ENCODE results near the gene HES4. TPM values are rescaled to one million over a fixed set of nuclear protein-coding genes. Genes with fewer than 3 reads are reported as not detected.

HES4 gene
- total RNA-seq, 4 donors from 2014 or later: 17.8 to 30.0 (median 22.6) TPM

DNA sequence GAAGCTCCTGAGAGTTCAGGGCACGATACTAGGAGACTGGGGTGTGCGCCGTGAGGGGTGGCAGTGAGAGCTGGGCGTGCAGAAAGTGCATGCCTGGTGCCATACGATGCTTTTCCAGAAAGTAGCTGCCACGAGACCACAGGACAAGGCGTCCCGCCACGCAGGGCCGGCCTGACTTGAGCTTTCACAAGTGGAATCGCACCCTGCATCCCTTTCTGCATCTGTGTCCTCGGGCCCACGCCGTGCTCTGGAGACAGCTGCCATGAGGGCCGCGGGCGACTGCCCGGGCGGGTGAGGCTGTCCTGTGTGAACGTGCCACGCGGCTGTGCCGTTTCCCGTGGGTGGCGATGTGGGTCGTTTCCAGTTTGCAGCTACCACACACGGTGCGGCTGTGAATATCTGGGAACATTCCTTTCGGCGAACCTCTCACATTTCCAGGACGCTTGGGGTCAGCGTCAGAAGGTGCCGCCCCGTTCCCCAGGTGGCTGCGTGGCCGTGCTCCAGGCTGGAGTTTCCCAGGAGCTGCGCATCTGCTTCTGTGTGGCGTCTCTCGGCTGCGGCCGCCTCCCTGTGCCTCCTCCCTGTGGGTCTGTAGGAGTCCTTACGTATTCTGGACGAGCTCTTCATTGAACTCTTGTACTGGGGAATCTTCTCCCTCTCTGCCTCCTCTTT lies 17.0 kb downstream of the HES4 start:
- ATAC-seq (ENCODE audit: low FRiP score): no peak
- TF ChIP-seq, protein P1, sequence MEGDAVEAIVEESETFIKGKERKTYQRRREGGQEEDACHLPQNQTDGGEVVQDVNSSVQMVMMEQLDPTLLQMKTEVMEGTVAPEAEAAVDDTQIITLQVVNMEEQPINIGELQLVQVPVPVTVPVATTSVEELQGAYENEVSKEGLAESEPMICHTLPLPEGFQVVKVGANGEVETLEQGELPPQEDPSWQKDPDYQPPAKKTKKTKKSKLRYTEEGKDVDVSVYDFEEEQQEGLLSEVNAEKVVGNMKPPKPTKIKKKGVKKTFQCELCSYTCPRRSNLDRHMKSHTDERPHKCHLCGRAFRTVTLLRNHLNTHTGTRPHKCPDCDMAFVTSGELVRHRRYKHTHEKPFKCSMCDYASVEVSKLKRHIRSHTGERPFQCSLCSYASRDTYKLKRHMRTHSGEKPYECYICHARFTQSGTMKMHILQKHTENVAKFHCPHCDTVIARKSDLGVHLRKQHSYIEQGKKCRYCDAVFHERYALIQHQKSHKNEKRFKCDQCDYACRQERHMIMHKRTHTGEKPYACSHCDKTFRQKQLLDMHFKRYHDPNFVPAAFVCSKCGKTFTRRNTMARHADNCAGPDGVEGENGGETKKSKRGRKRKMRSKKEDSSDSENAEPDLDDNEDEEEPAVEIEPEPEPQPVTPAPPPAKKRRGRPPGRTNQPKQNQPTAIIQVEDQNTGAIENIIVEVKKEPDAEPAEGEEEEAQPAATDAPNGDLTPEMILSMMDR (IDR thresholded peaks at IDR 0.05): no peak

DNA sequence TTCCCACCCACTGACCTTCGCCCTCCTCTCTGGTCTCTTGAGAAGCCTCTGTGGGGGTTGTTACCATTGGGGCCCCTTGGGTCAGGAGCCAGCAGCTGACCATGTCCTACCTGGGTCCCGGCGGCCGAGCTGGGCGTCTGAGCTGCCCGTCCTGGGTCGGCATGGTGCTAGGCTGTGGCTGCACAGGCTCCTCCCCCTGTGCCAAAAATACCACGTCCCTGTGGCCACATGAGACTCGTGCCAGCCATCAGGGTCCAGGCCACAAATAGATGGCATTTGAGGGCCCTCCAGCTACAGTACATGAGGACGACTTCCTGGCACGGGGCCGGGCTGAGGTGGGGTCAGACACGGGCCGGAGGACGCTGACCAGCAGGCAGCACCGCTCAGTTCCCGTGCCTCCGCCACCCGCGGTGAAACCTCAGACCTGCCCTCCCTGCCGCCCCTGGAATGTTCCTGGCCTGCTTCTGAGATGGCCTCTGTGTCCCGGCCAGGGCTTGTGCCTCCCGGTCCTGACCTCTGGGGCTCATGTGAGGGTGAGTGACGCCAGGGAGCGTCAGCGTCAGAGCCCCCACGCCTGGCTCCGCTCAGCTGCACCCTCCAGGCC lies 17.8 kb downstream of the HES4 start, which contains the start of gene PERM1:
TSS of gene PERM1 (minus strand) at position 139 of the 604 bp plus-strand sequence. CDS start 1,064 bp downstream, outside the sequence.
- ATAC-seq (ENCODE audit: low FRiP score) (no peak), DNase-seq (ENCODE audit: low spot score) (no peak)
- TF ChIP-seq, protein P1 (IDR thresholded peaks at IDR 0.05): no peak

More for the DNA sequence above, 17.0 kb downstream of the HES4 start:
- no peak for DNase-seq (ENCODE audit: low spot score)

DNA sequence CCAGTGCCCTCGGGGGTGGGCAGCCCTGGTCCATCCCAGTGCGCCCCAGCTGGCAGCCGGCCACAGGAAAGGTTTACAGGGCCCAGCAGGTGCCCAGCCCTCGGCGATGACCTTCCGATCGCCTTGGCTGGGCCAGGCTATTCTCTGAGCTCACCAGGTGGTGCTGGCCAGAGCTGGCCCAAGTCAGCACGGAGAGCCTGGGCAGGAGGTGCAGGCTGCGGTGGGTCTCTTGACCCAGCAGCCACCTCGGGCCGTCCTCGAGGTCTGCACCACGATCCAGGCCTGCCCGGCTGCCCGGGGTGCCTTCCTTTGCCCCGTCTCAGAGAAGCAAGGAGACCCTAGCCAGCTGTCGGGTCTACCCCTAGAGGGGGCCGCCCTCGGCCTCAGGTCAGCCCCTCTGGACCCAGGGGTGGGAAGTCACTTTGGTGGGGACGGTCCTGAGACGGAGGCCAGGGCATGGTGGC lies 18.4 kb downstream of the HES4 start:
- DNase-seq (ENCODE audit: low spot score) (no peak), ATAC-seq (ENCODE audit: low FRiP score) (peak; percentile 22)
- TF ChIP-seq, protein P1 (IDR thresholded peaks at IDR 0.05): no peak

DNA sequence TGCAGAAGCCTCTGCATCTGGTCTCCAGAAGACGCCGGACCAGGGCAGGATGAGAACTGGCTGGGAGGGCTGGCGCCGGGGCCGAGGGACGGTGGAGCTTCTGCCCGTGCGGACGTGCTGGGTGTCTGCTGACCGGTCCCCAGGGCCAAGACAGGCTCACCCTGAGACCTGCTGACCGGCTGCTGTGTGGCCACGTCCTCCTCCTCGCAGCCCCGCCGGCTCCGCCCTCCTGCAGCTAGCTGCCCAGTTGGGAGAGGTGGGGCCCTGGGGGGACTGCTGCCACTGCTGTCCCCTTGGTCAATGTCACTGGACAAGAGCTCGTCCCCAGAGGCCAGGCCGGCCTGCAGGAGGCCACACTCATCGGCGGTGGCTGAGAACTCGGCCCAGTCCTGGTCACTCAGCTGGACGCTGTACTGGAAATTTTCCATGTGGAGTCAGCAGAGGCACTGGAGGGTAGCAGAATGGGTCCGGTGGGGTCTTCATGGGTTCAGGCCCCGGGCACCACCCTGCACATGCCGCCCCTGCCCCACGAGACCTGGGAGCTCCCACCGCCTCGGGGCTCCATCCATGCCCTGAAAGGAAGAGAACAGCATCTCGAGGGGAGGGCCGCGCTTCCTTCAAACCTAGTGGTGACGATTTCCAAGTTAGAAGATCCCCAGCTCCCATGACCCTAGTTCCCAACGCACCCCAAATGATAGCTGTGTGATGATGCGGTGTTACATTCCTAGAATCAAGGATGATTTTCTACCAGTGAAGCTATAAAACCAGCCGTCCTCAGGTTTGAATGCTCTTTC lies 19.1 kb downstream of the HES4 start:
- no peak for ATAC-seq (ENCODE audit: low FRiP score)
- TF ChIP-seq, protein P1 (IDR thresholded peaks at IDR 0.05): no peak

DNA sequence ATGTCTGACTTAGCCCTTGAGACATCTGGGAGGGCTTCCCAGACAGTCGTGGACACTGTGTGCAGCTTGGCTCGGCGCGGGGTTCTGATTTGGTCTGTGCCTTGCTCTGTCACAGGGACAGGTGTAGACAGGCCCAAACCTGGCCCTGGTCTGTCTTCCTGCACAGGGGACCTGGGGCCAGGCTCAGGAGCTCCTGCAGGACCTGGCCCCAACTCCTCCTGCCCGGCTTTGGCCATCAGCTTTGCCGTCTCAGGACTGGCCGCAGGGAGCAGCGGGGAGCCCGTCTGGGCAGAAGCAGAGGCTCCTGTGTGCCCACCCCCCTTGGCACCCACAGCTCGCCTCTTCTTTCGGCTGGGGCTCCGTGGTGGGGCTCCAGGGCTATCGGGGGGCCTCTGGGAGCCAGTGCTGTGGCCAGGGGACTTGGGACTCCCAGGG lies 19.7 kb downstream of the HES4 start:
- no peak for ATAC-seq (ENCODE audit: low FRiP score)
- TF ChIP-seq, protein P1 (IDR thresholded peaks at IDR 0.05): no peak

More for the DNA sequence above, 19.1 kb downstream of the HES4 start:
- DNase-seq (ENCODE audit: low spot score): no peak

DNA sequence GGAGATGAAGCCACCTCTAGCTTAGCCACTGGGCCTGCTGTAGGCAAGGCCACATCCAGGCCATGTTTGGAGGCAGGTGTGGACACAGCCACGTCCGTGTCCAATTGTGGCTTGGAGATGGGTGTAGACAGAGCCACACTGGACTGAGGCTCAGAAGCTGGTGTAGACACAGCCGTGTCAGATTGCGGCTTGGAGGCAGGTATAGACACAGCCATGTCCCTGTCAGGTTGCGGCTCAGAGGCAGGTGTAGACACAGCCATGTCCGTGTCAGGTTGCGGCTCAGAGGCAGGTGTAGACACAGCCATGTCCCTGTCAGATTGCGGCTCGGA lies 20.2 kb downstream of the HES4 start:
- TF ChIP-seq, protein P1 (IDR thresholded peaks at IDR 0.05): no peak
- ATAC-seq (ENCODE audit: low FRiP score): no peak
- no peak for DNase-seq (ENCODE audit: low spot score)

More for the DNA sequence above, 19.7 kb downstream of the HES4 start:
- no peak for DNase-seq (ENCODE audit: low spot score)

Measured in omental fat pad (tissue), 4 donors.